ENCODE measurements around the gene ROR1.

Gene ROR1

DNA sequence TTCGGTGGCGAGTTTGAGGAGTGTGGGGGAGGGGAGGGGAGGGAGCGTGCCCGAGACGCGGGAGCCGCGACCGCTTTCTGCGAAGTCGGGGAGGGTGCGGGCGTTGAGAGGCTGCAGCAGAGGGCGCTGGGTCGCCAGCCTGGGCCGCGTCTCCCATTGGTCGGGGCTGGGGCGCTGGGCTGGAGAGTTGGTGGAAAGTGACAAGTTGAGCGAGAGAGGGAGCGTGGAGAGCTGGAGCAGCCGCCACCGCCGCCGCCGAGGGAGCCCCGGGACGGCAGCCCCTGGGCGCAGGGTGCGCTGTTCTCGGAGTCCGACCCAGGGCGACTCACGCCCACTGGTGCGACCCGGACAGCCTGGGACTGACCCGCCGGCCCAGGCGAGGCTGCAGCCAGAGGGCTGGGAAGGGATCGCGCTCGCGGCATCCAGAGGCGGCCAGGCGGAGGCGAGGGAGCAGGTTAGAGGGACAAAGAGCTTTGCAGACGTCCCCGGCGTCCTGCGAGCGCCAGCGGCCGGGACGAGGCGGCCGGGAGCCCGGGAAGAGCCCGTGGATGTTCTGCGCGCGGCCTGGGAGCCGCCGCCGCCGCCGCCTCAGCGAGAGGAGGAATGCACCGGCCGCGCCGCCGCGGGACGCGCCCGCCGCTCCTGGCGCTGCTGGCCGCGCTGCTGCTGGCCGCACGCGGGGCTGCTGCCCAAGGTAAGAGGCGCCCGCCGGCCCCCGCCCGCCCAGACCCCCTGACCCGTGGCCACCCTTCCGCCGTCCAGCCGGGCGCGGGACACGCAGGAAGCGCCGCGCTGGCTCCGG lies at the start of gene ROR1:
TSS of gene ROR1 (plus strand) at position 203 of the 802 bp plus-strand sequence.
- Histone ChIP-seq H3K9me3 (ENCODE audit: control insufficient read depth, low read length) (no peaks in the 10 kb centered on the region), H3K27me3 (ENCODE audit: control insufficient read depth, insufficient read depth, low read length) (no peaks in the 10 kb centered on the region), H2AFZ (peak within 1 kb of the TSS; percentile 80), H3K79me2 (peaks cover 8% of the 10 kb centered on the region), H3K27ac (peak within 1 kb of the TSS; percentile 86), H3K4me1 (no peaks in the 10 kb centered on the region), H3K4me3 (ENCODE audit: low read depth, low read length) (peak within 1 kb of the TSS; percentile 72), H3K4me2 (ENCODE audit: low read length) (peak within 1 kb of the TSS; percentile 86), H3K9ac (peak within 1 kb of the TSS; percentile 37), H3K36me3 (ENCODE audit: control insufficient read depth, insufficient read depth, low read length) (no peaks in the 10 kb centered on the region)
- TF ChIP-seq, protein P1, sequence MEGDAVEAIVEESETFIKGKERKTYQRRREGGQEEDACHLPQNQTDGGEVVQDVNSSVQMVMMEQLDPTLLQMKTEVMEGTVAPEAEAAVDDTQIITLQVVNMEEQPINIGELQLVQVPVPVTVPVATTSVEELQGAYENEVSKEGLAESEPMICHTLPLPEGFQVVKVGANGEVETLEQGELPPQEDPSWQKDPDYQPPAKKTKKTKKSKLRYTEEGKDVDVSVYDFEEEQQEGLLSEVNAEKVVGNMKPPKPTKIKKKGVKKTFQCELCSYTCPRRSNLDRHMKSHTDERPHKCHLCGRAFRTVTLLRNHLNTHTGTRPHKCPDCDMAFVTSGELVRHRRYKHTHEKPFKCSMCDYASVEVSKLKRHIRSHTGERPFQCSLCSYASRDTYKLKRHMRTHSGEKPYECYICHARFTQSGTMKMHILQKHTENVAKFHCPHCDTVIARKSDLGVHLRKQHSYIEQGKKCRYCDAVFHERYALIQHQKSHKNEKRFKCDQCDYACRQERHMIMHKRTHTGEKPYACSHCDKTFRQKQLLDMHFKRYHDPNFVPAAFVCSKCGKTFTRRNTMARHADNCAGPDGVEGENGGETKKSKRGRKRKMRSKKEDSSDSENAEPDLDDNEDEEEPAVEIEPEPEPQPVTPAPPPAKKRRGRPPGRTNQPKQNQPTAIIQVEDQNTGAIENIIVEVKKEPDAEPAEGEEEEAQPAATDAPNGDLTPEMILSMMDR (IDR thresholded peaks at IDR 0.05) = peak; percentile 50

DNA sequence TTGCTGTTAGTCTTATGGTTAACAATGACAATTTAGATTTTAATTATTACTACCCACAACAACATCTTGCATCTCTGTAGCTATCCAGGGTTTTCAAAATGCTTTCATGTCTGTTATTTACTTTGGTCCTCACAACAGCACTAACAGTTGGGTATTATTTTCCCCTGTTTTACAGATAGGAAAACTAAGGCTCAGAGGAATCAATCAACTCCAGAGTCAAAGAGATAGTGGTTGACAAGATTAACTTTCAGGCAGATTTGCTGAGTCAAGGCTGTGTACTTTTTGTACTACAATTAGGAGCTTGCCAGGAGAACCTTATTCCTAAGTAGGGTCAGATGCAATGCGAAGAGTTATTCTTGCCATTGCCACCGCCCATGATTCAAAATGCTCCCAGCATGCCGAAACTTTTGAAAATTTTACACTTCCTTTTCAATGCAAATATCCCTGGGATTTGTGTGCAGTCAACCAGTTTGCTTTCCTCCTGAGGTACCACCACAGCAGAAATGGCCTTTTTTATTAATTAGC lies 49.4 kb upstream of the ROR1 start:
- TF ChIP-seq, protein P1 (IDR thresholded peaks at IDR 0.05) = no peak
- Histone ChIP-seq H3K79me2 (no peaks in the 10 kb centered on the region), H3K27ac (no peak overlapping the region), H3K4me1 (peaks cover 15% of the 10 kb centered on the region), H2AFZ (no peak overlapping the region), H3K4me2 (ENCODE audit: low read length) (no peak overlapping the region), H3K9me3 (ENCODE audit: control insufficient read depth, low read length) (no peaks in the 10 kb centered on the region), H3K27me3 (ENCODE audit: control insufficient read depth, insufficient read depth, low read length) (no peaks in the 10 kb centered on the region), H3K36me3 (ENCODE audit: control insufficient read depth, insufficient read depth, low read length) (no peaks in the 10 kb centered on the region), H3K4me3 (ENCODE audit: low read depth, low read length) (no peak overlapping the region), H3K9ac (no peak overlapping the region)

- Histone ChIP-seq H3K4me1 (peaks cover 20% of the 10 kb centered on the region), H3K27me3 (ENCODE audit: control insufficient read depth, insufficient read depth, low read length) (no peaks in the 10 kb centered on the region)
- TF ChIP-seq, protein P1 (IDR thresholded peaks at IDR 0.05) = peak; percentile 16
These were observed 45.1 kb upstream of the ROR1 start for GRCh38 chr1:63728611-63729226.

DNA sequence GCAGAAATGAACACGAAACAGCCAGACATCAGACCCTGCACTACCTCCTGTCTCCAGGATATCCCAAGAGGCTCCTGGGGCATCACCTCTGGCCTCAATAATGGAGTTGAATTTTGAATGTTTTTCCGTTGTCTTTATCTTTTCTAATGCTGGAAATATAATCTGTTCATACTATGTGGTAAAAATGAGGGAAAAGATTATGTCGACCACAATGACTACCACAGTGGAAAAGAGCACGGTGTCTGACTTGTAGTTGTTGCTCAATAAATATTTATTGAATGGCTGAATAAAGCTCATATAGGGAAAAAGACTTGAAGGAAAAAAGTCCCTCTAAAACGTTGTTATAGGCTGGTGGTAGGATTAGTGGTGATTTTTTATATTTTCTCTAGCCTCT lies 44.6 kb upstream of the ROR1 start:
- H3K4me1 ChIP-seq = peaks cover 20% of the 10 kb centered on the region
- H3K79me2 ChIP-seq = no peaks in the 10 kb centered on the region
- H3K36me3 ChIP-seq (ENCODE audit: control insufficient read depth, insufficient read depth, low read length) = no peaks in the 10 kb centered on the region
- no peak overlapping the region for H3K9ac ChIP-seq
- H2AFZ ChIP-seq = peak overlapping the region; percentile 63
- H3K27ac ChIP-seq = peak overlapping the region; percentile 90
- no peak overlapping the region for H3K4me3 ChIP-seq (ENCODE audit: low read depth, low read length)
- H3K27me3 ChIP-seq (ENCODE audit: control insufficient read depth, insufficient read depth, low read length) = no peaks in the 10 kb centered on the region
- no peaks in the 10 kb centered on the region for H3K9me3 ChIP-seq (ENCODE audit: control insufficient read depth, low read length)
- TF ChIP-seq, protein P1 (IDR thresholded peaks at IDR 0.05) = no peak
- H3K4me2 ChIP-seq (ENCODE audit: low read length) = peak overlapping the region; percentile 25

More at GRCh38 chr1:63728611-63729226, 45.1 kb upstream of the ROR1 start:
- H3K27ac ChIP-seq = peak overlapping the region; percentile 90
- H3K9ac ChIP-seq = no peak overlapping the region
- no peaks in the 10 kb centered on the region for H3K79me2 ChIP-seq
- peak overlapping the region; percentile 63 for H2AFZ ChIP-seq
- peak overlapping the region; percentile 25 for H3K4me2 ChIP-seq (ENCODE audit: low read length)
- H3K9me3 ChIP-seq (ENCODE audit: control insufficient read depth, low read length) = no peaks in the 10 kb centered on the region
- no peak overlapping the region for H3K4me3 ChIP-seq (ENCODE audit: low read depth, low read length)
- H3K36me3 ChIP-seq (ENCODE audit: control insufficient read depth, insufficient read depth, low read length) = no peaks in the 10 kb centered on the region

All from parathyroid adenoma (tissue), 2 donors.